NOMO-1 (cell line): ENCODE measurements around the gene TMEM35B.
"Not testable (repeated sequence)": the region's sequence is repeated elsewhere in the genome, so short reads cannot be mapped to it uniquely, and the experiment has no call there.

ENCODE experiments used
- DNase-seq, 2 experiments: peaks; one replicate each; lab custom pipeline; 2025; ENCODE audit not compliant: unreplicated experiment in 2 of 2; lab: John Stamatoyannopoulos, UW

Gene TMEM35B

DNA sequence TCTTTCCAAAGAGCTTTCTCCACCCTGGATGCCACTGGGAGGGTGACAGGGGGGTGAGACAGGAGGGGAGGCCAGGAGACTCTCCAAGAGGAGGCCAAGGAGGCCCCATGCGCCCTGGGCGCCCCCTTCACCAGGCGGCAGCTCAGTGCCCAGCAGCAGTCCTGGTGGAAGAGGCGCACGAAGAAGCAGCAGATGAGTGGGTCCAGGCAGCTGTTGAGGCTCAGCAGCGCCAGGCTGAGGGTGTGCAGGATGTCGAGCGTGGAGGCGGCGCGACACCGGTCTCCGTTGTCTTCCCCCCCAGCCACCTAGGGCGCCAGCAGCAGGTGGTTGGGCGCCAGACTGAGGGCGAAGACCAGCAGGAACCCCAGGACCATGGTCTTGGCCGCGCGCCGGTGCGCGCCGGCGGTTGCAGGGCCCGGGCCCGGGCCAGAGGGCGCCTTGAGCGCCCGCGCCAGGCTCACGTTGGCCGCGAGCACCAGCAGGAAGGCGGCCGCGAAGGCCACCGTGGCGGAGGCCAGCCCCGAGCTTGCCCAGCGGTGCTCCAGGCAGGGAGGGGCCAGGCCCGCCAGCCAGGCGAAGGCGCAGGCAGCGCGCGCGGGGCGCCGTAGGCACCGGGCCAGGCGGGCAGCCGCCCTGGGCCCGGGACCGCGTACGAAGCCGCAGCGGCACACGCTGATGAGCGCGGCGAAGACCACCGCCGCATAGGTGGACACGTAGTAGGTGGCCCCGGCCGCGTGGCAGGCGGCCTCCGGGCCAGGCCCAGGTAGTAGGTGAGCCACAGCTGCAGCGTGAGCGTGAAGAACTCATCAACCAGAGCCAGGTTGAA lies 8.6 kb downstream of the TMEM35B start:
- no peak for DNase-seq

DNA sequence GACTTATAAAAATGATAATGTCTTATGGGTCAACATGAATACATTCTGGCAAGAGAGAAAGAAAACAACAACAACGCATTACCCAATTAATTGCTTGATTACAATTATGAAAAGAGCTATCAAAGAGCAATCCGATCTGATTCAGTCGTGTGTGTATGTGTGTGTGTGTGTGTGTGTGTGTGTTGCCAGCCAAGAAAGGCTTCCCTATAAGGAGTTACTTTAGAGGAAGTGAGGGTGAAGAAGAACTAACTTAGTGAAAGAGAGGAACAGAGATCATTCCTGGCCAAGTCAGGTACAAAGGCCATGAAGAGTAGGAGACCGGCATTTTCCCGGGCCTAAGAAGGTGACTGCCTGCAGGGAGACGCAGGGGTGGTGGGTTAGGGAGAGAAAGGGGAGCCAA lies 9.4 kb downstream of the TMEM35B start:
- no peak for DNase-seq

DNA sequence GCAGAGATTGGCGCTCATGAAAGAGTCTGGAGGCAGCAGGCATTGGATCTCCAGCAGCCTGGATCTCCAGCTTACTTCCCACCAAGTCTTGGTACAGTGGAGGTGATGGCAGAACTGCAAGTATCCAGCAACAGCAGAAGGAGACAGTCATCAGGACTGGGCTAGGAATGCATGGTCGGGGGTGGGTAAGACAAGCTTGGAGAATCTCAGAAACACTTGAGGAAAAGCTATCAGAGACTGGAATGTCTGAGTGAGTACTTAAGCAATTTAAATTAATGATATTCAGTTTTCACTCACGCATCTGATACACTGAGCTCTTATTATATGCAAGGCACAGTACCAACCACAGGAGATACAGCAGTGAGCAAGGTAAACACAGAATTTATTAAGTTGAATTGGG lies 9.8 kb downstream of the TMEM35B start:
- DNase-seq, result no peak

DNA sequence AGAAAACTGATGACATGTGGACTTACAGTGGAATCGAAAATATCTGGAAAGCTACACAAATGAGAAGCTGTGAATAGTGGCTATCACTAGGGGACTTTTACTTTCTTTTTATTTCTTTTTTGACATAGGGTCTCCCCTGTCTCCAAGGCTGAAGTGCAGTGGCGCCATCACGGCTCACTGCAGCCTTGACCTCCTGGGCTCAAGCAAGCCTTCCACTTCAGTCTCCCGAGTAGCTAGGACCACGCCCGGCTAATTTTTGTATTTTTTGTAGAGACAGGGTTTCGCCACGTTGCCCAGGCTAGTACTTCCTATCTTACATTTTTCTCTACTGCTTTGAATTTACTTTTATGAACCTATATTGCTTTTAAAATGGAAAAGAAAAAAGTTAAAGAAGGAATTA lies 10.5 kb downstream of the TMEM35B start:
- DNase-seq, result no peak

DNA sequence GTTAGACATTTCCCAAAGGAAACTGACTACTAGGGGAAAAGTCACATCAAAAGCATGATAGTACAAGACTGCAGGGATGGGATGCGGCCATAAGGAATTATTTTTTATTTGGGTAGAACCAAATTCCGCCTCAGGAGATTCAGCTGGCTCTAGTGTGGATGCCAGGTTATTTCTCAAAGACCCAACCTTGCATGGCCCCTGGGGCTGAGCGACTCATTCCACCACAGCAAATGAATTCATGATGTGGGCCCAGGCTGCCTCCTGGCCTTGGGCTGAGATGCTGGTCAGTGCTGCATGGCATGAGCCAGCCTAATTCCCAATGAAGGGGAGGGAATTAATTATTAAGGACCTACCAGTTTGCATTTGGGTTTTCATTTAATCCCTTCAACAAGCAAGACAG lies 11.8 kb downstream of the TMEM35B start:
- DNase-seq, result no peak

DNA sequence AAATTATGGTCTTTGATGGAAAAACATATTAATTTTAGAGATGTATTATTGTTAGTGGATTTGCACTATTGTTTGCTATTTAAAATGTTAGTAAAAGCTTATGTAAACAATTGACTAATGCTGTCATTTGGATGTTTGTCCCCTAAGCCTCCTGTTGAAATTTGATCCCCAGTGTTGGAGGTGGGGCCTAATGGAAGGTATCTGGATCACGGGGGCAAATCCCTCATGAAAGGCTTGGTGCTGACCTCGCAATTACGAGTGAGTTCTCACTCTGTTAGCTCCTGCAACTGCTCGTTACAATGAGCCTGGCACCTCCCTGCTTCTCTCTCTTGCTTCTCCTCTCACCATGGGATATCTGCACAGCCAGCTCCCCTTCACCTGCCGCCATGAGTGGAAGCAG lies 14.3 kb downstream of the TMEM35B start:
- no peak for DNase-seq

DNA sequence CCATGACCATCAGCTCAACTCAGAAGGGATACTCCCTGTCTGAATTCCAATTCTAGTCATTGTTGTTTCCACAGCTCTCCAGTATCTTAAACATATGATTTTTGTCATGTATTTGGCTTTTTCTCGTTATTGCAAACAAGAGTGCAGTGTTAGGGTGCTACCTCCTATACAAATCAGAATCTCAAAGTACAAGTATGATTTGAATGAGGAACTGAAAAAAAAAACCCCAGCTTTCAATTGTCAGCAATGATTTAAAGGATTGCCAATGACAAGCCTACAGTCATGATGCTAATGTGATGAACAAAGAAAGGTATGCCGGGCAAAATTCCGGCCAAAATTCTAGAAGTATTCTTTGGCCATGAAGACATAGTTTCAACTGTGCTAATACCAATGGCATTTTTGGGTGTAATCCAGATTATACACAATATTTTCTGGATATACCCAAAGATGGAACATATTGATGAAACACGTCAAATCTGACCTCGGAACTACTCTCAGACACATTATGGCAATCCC lies 14.9 kb downstream of the TMEM35B start:
- DNase-seq, result no peak

DNA sequence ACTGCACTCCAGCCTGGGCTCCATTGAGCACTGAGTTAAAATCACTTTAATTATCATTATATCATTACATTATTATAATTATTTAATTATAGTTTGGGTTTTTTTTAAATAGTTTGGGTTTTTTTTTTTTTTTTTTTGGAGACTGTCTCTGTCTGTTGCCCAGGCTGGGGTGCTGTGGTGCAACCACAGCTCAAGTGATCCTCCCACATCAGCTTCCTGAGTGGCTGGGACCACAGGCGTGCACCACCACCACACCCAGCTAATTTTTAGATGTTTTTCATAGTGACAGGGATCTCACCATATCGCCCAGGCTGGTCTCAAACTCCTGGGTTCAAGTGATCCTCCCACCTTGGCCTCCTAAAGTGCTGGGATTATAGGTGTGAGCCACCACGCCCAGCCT lies 16.9 kb downstream of the TMEM35B start:
- not testable (repeated sequence) for DNase-seq

DNA sequence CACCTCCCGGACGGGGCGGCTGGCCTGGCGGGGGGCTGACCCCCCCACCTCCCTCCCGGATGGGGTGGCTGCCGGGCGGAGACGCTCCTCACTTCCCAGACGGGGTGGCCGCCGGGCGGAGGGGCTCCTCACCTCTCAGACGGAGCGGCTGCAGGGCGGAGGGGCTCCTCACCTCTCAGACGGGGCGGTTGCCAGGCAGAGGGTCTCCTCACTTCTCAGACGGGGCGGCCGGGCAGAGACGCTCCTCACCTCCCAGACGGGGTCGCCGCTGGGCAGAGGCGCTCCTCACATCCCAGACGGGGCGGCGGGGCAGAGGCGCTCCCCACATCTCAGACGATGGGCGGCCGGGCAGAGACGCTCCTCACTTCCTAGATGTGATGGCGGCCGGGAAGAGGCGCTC lies 17.5 kb downstream of the TMEM35B start:
- DNase-seq, result not testable (repeated sequence)

DNA sequence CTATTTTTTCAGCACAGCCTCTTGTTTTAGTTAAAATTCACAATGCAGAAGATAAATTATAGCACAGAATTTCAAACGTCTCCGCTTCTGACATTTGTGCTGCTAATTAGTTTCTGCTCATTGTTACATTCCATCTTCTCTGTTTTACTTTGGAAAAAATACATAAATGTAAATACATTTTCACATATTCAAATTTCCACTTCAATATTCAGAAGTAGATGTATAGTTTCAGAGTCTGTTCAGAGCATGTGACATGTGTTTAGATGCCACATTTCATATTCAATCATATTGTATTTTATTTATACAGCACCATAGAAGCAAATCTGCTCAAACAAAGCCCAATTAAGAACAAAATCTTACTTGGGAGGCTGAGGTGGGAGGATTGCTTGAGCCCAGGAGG lies 19.6 kb downstream of the TMEM35B start:
- no peak for DNase-seq

DNA sequence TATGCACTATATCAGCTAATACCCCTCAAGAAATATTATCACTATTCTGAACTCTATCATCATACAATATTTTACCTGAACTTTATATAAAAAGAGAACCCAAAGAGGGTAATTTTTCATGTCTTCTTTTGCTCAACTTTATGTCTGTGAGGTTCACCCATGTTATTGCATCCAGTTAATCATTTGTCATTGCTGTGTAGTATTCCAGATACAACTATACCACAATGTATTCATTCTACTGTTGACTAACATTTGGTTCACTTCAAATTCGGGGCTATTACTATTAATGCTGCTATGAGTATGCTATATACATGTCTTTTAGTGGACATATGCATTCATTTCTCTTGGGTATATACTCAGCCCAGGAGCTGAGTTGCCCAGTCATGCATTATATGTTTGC lies 34.7 kb downstream of the TMEM35B start:
- no peak for DNase-seq

DNA sequence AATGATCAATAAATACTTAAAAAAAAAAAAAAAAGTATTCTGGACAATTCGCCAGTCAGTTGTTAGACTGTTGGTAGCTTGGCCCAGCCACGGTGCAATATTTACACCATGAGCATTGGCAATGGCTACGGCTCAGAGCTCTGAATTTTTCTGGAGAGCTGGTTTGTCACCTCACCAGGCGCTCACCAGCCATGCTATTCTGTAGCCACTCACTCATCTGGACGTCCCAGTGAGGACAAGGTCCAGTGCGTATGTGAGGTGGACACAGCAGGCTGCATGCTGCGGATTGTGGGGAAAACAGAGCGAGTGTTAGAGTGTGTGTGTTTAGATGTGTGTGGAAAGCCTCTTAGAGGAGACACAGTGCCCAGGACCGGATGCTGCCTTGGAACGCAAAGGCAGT lies 36.4 kb downstream of the TMEM35B start:
- not testable (repeated sequence) for DNase-seq

DNA sequence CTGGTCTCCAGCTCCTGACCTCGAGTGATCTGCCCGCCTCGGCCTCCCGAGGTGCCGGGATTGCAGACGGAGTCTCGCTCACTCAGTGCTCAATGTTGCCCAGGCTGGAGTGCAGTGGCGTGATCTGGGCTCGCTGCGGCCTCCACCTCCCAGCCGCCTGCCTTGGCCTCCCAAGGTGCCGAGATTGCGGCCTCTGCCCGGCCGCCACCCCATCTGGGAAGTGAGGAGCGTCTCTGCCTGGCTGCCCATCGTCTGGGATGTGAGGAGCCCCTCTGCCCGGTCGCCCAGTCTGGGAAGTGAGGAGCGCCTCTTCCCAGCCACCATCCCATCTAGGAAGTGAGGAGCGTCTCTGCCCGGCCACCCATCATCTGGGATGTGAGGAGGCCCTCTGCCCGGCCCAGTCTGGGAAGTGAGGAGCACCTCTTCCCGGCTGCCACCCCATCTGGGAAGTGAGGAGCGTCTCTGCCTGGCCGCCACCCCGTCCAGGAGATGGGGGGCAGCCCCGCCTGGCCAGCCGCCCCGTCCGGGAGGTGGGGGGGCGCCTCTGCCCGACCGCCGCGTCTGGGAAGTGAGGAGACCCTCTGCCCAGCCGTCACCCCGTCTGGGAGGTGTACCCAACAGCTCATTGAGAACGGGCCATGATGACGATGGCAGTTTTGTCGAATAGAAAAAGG lies 37.4 kb downstream of the TMEM35B start:
- not testable (repeated sequence) for DNase-seq

DNA sequence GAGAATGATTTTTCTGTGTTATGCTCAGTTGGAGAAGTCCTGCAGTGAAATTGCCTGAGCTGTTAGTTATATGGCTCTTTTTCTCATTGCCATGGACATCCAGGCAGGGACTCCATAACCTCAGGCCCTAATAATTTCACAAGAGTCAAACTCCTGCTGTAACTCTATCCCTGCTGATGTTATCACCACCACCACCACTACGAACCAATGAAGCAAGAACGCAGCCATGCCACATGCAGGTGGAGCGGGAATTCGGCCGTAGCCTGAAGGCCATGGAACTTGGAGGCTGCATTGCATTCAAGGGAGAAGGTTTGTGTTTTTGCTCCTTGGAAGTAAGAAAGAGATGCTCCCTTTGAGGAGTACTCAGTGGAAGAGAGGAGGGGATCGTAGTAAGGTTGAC lies 38.9 kb downstream of the TMEM35B start:
- no peak for DNase-seq

DNA sequence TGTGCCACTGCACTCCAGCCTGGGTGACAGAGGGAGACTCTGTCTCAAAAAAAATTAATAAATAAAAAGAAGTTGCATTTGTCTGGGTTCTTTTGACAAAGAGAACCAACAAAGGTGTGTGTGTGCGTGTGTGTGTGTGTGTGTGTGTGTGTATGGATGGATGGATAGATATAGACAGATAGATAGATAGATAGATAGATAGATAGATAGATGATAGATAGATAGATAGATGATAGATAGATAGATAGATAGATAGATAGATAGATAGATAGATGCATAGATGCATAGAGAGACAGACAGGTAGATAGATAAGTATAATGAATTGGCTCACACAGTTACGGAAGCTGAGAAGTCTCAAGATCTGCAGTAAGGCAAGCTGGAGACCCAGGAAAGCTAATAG lies 43.3 kb downstream of the TMEM35B start:
- DNase-seq, result not testable (repeated sequence)
